GM19239 (cell line): ENCODE data around the gene ANXA6.
A peak's percentile ranks its signal among the peaks of the same experiment; 100 is the strongest.

Source experiments
- DNase-seq: peaks from one replicate; pipeline ENCODE4 v3.0.0; 2011; ENCODE audit warnings: low spot score; ENCODE audit not compliant: insufficient read length
- FAIRE-seq: peaks from 2 replicates; lab custom pipeline; 2011; peaks lifted over from hg19 to GRCh38; lab: Jason Lieb, UNC

Gene ANXA6

DNA sequence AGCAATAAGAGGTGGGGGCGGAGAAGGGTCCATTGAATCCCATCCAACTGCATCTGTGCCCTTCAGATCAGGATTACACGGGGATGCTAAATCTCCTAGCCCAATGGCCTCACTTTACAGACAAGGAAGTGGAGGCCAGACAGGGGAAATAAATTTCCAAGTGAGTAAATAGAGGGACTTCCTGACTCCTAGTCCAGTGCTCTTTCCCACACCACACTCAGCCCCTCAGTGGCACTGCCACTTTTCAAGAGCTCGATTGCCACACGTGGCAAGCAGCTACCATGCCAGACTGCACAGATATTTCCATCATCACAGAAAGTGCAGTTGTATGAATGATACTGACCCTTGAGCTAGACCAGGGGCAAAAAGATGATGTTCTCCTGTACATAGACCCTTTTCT is 68.6 kb downstream of the ANXA6 start:
- DNase-seq (no peak), FAIRE-seq (no peak)

DNA sequence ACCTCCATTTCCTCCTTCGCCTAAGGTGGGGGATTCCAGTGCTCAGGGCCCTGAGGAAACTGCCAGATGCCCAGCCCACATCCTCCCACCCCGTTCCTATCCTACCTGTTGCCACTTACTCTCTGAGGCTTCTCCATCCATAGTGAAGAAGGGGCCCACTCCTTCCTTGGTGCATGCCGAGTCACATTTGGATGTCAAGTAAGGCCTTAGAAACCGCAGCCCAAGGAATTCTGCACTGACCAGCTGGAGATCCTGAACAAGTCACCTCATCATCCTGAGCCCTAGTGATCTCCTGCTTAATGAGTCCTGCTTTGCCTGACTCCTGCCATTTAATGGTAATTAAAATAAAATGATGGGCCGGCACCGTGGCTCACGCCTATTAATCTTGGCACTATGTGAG is 70.1 kb downstream of the ANXA6 start:
- no peak for DNase-seq
- FAIRE-seq, result no peak

DNA sequence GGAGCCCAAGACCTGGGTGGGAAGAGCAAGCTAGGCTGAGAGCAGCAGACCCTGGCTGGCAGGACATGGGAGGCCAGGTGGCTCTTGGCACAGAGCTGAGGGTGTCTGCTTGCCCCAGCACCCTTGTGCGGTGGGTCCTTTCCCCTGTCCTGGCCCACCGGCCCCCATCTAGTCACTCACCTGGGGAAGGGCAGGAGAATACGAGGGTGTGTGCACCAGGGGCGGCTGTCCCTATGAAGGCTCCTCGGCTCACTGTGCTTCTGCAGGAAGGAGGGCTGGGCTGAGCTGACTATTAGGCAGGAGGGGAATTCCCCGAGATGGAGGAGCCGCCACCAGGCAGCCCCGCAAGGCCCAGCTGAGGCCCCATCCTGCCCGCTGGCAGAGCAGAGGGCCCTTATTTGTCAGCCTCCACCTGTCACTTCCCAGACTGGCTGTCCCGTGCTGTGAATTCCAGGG is 70.6 kb downstream of the ANXA6 start:
- DNase-seq (peak; percentile 45), FAIRE-seq (peak; percentile 96)

DNA sequence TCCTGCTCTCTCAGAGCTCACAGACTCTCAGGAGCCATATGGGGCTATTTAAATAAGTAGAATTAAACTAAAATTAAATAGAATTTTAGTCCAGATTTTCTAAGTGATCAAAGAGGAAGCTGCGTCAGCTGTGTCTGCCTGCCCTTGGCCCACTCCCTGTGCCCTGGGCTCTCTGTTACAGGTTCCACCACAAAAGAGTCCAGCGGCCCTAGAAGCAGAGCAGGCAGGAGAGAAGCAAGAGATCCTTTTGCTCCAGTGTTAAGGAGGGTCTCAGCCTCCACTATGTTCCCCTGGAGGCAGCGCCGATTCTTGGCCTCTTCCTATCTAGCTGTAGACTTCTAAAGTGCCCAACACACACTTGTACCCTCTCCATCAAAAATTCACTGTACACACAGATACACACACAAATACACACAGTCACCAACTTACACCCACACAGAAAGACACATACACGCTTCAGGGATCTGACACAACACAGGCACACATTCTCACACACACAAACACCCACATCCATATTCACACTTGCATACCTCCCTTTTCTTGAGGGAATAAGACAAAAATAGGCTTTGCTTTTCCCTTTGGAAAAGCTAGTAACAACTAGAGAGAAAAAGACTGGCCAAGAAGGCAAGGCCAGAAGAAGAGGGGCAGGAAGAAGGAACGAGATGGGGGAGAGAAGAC is 71.2 kb downstream of the ANXA6 start:
- FAIRE-seq, result no peak
- DNase-seq, result no peak

DNA sequence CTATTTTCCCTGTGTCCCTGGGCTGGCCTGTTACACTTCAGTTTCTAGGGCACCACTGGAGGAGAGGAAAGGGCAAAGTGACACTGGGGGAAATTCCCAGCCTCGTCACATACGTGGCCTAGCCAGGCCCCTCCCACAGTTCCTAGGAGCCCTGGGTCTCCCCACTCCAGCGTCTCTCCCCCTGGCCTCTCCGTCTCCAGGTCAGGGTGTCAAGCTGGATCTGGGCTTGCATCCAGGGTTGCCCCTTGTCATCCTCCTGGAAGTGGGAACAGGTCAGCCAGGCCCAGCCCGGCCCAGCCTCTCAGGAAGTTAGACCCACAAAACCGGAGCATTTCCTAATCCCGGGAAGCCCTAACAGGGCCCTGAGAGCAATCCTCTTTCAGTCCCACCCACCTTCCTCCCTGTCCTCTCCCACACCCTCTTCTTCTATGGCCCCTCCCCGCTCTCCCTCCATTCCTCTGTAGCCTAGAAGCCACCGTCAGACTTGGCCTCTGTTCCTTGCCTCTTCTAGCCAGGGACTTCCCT is 72.0 kb downstream of the ANXA6 start:
- DNase-seq (no peak), FAIRE-seq (peak; percentile 95)

DNA sequence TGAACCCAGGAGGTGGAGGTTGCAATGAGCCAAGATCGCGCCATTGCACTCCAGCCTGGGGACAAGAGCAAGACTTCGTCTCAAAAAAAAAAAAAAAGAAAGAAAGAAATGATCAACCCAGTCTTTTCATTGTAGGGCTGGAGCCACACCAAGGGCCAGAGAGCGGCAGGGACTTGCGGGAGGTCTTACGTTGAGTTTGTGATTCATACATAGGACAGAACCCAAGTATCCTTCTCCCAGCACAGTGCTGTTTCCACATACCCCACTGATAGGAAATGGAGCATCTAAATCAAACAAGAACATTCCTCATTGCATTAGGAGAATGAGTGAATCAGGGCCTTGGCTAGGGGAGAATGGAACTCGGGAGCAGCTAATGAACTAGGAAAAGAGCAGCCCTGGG is 73.2 kb downstream of the ANXA6 start:
- no peak for FAIRE-seq
- no peak for DNase-seq

DNA sequence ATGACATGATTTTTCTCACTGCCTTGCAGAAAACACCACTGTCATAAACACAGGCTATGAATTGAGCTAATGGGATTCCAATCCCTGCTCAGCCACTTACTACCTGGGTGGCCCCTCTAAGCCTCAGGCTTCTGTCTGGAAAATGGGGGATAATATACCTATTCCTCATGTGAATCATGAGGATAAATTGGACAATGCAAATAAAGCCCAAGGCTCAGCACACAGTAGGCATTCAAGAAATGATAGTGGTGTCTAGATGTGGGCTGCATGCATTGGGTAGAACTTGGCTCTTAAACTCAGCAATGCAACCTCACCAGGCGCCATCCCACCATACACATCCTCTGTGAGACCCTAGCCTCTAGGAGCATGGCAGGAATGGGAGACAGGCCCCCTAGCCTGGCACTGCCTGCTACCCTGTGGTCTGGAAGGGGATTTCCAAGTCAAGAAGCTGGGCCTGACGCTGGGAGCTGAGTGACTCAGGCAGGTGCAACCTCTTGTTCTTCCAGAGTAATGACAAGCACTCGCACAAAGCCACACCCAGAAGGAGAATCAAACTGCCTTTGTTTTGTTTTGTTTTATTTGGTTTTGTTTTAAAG is 74.4 kb downstream of the ANXA6 start:
- FAIRE-seq (peak; percentile 88), DNase-seq (no peak)

DNA sequence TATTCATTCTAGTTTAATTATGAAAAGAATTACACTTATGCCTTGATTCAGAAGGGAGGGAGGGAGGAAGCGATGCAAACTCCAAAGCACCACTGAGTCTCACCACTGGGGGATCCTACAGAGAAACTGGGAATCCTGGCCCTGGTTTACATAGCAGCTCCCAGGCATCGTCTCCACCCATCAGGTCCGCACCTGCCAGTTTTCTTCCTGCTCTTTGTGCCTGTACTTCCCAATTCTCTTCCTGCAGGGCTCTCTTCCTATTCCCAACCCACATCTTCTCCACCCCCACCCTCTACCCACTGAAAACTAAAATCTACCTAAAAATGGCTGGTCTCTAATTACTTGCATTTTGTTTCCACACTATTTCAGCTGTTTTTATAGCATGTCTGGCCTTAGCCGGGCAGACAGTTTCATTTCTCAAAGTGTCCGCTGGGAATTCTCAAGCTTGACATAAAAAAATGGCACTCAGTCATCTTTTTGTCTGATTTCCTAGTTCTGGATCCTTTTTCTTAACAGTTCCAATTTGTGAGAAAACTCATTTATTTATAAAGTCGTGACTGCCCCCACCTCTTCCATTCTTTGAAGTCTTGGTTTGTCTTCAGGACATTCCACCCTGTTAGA is 75.2 kb downstream of the ANXA6 start:
- no peak for DNase-seq

DNA sequence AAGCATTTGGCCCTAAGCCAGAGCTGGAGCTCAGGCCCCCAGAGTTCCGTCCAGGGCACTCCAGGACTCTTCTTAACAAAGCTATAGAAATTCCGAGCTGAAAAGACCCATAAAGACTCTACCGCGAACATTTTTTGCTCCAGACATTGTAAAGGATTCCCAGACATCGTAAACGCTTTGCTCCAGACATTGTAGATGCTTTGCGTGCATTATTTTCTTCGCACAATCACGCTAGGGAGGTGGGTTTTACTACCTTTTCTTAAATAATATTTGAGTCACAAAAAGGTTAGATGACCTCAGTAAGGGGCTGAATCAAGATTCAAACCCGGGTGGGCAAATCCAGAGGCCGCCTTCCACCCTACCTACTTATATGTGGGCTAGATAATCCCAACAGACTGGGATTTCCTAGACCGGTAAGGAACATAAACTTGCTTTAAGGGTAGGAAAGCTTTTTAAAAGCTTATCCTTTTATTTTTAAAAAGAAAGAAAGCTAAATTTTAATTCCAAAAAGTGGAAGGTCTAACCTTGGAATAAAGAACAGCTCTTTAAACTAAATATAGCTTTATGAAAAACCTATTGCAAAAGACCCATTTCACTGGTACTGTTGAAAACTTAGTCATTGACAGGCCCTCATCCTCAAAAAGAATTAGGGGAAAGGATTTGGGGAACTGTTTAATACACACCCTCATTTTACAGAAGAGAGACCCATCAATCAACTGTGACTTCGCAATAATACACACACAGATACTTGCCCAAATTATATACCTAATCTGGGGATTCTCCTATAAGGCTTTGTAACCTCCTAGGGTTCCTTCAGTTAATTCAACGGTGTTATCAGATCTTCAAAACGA is 75.9 kb downstream of the ANXA6 start:
- DNase-seq, result no peak
- FAIRE-seq, result peak; percentile 83

More for the DNA sequence above, 75.2 kb downstream of the ANXA6 start:
- no peak for FAIRE-seq

DNA sequence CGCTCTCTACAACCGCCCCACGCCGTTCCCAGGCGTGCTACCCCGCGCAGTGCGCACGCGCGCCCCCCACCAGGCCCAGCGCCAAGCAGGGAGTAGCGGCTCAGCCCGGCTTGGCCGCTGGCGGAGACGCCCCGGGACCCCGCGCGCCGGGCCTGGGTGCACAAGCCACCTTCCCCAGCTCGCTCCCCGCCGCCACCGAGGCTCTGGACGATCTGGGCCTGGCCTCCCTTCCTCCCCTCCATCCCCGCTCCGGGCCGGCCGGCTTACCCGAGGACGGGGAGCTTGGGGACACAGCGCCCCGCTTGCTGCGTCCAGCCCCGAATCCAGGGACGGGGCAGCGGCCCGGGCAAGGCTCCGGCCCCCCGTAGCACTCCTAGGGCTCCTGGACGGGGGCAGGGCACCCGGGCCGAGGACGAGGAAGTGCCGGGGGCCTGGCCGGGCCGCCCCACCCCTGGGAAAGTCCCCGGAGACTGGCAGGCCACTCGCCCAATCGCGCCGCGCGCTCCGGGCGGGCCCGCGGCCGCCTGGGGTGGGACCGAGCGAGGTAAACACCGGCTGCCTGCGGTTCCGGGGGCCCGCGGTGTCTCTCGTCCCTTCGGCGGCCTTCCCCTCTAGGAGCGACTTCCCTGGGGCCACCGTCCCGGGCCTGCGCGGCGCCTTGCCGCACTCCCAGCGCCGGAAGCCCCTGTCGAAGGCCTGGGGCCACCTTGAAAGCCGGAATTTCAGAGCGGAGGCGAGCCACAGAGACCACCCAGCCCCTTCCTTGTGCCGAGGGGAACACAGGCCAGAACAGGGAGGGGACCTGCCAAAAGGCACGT is 76.8 kb downstream of the ANXA6 start, which contains the start of gene TNIP1:
Gene TNIP1 (minus strand): TSS at position 422 of the 818 bp plus-strand sequence. CDS start 15,939 bp downstream, outside the sequence.
- DNase-seq (peak; percentile 81), FAIRE-seq (peak; percentile 83)

DNA sequence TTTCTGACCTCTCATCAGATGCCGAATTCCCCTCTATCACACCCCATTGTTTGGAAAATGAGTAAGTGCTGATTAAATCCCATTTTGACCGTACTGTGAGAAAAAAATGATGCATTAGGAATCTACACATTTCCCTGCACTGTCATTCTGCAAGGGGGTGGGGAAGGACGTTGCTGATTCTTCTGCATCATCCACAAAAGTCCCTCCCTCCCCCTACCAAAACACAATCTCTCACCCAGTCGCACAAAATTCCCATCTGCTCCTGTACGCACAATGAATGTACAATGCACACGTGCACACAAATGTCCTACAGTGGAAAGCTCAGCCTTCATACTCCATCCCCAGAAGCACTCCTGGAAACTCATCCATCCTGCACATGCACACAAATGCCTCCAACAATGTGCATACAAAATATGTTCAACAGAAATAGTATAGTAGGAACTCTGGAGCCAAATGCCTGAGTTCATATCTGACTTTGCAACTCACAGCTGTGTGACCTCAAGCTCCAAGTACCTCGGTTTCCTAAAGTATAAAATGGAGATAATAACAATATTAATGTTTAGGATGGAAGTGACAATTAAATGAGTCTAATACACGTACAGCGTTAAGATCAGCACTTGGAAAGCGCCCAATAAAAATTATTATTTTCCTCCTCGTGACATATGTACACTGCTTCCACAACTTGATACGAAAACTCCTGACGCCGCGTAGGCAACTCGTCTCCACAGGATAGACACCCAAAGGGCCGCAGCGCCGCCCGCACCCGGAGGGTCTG is 77.6 kb downstream of the ANXA6 start:
- no peak for DNase-seq
- FAIRE-seq, result no peak

DNA sequence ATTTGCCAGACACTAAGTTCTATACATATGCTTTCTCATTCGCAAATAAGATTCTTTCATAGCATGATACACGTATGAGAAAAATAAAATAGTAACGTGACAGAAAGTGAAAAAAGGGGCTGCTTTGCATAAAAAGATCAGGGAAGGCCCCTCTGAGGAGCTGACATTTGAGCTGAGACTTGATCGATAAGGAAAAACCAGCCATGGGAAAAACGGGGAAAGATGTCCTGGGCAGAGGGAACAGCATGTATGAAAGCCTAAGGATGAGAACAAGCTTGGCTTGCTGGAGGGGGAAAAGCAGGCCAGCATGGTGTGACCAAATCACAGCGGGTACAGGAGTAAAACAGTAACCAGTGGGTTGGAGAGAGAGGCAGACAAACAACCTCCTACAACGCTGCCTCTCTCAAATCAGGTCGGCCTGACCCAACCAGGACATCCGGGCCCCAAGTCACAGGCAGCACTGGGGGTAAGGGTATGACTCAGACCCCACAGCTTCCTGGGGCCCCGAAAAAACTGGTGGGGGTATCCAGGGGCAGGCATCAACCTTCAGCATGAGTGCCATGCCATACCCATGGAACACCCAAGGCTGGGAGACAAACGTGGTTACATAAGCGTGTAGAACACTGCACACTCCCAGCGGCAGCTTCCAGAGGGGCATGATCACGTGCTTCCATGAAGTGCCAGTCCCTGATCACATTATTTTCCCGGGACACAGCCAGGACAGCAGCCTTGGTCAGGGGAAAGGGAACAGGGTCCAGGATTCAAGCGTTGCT is 78.9 kb downstream of the ANXA6 start:
- FAIRE-seq, result peak; percentile 94
- DNase-seq, result peak; percentile 72

DNA sequence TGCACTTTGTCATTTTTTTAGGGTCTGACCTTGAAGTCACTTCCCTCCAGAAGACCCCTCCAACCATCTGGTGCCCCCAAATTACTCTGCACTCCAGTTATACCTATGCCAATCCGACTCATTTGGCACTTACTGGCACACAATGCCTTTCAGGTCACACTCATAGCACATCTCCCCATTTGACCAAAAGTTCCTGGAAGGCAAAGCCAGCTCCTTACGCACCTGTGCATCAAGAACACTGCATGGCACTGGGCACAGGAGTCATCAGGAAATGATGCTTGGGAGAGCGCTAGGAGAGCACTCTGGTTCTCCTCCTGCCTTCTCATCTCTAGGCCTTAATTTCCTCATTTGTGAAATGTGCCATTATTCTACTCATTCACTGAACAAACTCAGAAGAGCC is 79.6 kb downstream of the ANXA6 start:
- no peak for FAIRE-seq
- DNase-seq, result no peak

DNA sequence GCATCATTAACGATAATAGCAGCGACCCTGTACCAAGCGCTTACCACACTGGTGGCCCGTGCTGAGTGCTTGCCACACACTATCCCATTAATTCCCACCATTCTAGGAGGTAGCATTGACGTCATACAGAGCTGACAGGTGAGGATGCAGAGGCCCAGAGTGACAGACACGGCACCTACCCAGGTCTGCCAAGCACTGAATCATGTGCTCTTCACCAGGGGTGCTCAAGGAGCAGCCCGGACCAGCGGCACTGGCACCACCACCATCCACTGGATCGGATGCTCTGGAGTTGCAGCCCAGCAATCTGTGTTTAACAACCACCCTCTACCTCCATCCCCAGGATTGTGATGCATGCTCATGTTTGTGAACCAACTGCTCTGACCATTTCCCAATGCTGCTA is 80.2 kb downstream of the ANXA6 start:
- FAIRE-seq (no peak), DNase-seq (no peak)

DNA sequence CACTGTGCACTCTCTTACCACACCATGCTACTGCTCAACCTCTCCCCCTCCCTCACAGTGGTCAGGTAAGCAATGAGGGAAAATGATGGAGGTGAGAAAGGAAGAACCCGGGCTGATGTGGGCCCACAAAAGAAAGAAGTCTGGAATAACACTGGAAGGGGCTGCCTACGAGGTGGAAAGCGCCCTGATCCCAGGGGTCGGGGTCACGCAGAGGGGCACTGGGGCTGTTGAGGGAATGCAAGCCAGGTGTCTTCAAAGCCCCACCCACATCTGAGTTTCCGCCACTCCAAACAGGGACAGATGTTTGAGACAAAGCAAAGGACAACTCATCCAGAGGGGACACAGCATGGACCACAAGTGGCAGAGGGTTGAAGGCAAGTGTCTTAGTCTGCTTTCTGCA is 81.0 kb downstream of the ANXA6 start:
- DNase-seq, result no peak
- FAIRE-seq, result no peak

DNA sequence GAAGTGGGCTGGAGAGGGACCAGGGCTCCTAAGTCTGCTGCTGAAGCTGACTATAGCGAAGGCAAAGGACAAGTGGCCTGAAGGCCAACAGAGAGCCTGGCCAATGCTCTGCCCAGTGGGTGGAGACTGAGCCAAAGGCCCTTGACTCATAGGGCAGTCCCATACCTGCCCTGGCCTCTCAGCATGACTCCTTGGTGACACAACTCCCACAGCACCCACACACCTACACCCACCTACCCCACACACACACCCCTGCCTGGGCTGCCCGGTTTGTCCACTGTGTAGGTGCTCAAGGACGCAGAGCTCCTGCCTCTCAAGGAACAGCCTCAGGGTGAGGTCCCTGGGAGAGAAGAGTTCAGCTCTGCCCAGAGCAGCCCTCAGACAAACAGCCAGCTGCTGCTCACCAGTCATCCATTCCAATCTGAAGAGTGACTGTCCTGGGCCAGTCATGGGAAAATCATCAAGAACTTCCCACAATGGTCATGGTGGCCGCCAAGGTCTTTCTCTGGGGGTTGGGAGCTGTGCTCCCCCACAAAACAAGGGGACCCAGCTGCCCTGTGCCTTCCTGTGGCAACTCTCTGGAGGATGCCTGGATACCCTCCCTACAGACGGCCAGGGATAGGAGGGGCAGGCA is 81.8 kb downstream of the ANXA6 start:
- DNase-seq, result no peak
- FAIRE-seq, result no peak

DNA sequence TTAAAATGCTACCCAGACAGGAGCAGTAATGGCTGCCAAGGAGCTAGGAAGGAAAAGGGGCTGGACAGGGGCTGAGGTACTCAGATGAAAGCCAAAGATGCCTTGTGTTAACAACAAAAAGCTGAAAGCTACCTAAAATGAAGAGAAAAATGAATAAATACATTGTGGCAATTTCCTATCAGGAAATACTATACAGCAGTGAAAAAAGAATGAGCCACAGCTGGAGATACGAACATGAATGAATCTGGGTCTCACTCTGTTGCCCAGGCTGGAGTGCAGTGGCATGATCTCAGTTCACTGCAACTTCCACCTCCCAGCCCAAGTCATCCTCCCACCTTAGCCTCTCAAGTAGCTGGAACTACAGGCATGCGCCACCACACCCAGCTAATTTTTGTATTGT is 83.0 kb downstream of the ANXA6 start:
- FAIRE-seq (no peak), DNase-seq (no peak)

DNA sequence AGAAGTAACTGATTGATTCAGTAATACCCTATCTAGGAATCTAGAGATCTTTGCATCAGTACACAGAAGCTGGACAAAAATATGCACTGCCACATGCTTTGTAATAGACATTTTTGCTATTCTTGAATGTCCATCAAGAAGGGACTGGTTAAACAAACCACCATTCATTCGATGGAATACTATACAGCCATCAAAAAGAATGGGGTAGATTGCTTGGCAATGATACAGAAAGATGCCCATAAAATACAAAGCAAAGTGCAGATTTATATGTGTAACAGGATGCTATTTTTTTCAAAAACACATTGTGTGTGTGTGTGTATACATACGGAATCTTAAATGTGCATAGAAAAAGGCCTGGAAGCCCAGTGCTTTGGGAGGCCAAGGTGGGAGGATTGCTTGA is 84.3 kb downstream of the ANXA6 start:
- no peak for FAIRE-seq
- no peak for DNase-seq
